Astrocyte (in vitro differentiated cells and primary cell): ENCODE measurements around the gene PDXK.

ENCODE experiments used
- EZH2 ChIP-seq: IDR thresholded peaks from 2 replicates; pipeline ENCODE4 v1.6.1; 2012; ENCODE audit warnings: mild to moderate bottlenecking, low read length, inconsistent platforms; ENCODE audit not compliant: insufficient read depth
- TF ChIP-seq, protein P1 (sequence below): IDR thresholded peaks from 2 replicates; pipeline ENCODE4 v1.5.1; 2011; ENCODE audit warnings: low read depth, mild to moderate bottlenecking, inconsistent platforms, low read length, moderate library complexity; ENCODE audit not compliant: insufficient read depth

DNA sequence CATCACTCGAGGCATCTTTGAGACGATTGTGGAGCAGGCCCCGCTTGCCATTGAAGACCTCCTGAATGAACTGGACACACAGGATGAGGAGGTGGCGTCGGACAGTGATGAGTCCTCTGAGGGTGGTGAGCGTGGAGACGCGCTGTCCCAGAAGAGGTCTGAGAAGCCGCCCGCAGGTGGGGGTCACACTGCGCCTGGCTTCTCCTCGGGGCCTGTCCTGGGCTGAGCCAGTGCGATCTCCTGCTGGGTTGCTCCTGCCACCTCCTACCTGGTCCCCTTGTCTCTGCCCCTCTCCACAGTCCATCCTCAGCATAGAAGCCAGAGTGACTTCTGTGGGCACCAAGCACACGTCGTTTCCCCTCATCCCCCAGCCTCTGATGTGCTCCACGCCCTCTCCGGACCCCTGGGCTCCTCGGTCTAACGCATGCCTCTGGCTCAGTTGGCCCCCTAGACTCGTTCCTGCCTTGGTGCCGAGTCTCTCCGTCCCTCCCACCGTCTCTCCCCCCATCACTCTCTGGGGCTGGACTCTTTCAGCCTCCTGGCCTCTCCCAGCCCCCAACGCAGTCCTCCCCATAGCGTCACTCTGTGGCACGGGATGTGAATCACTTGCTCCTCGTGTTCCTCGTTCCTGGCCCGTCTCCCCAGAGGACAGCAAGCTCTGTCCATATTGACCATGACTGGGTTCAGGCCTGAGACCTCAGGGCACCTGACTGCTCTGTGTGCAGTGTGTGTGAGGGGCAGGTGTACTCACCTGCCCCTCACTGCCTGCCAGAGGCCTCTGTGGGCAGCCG lies 79.2 kb downstream of the PDXK start:
- TF ChIP-seq, protein P1, sequence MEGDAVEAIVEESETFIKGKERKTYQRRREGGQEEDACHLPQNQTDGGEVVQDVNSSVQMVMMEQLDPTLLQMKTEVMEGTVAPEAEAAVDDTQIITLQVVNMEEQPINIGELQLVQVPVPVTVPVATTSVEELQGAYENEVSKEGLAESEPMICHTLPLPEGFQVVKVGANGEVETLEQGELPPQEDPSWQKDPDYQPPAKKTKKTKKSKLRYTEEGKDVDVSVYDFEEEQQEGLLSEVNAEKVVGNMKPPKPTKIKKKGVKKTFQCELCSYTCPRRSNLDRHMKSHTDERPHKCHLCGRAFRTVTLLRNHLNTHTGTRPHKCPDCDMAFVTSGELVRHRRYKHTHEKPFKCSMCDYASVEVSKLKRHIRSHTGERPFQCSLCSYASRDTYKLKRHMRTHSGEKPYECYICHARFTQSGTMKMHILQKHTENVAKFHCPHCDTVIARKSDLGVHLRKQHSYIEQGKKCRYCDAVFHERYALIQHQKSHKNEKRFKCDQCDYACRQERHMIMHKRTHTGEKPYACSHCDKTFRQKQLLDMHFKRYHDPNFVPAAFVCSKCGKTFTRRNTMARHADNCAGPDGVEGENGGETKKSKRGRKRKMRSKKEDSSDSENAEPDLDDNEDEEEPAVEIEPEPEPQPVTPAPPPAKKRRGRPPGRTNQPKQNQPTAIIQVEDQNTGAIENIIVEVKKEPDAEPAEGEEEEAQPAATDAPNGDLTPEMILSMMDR: no peak
- no peak for TF ChIP-seq EZH2
